GM12891 (cell line): ENCODE results near the gene PACSIN1.

ENCODE experiments used
- POLR2A ChIP-seq: IDR thresholded peaks from 2 replicates; pipeline ENCODE4 v1.6.1; 2011; ENCODE audit warnings: low read depth, low read length, control low read depth
- POU2F2 ChIP-seq: IDR thresholded peaks from 2 replicates; pipeline ENCODE4 v1.6.1; 2011; ENCODE audit warnings: low read depth, mild to moderate bottlenecking, control low read depth, low read length, moderate library complexity

- TF ChIP-seq POLR2A: no peak; the same call in 1 of the 2 replicates
- TF ChIP-seq POU2F2: no peak
These were observed 49.0 kb upstream of the PACSIN1 start for GRCh38 chr6:34416877-34417371.
